Body of pancreas (tissue), 4 donors: ENCODE results near the gene NACA2.

Experiments
- POLR2A ChIP-seq, 3 donors: fragments of 450-650 bp; IDR thresholded peaks; one replicate each; pipeline ENCODE4 v1.6.1; 2016; ENCODE audit warnings: antibody characterized with exemption in 3 of 3, mild to moderate bottlenecking in 2 of 3
- TF ChIP-seq, protein P1 (sequence below), 7 experiments: fragments of 450-650 bp in 4 of 7; fragments of 200-600 bp in 3 of 7; sonication (generic) in 3 of 7; IDR thresholded peaks; one replicate each; pipeline ENCODE4 v1.5.1; 2016 to 2019; ENCODE audit warnings: antibody characterized with exemption in 7 of 7

DNA sequence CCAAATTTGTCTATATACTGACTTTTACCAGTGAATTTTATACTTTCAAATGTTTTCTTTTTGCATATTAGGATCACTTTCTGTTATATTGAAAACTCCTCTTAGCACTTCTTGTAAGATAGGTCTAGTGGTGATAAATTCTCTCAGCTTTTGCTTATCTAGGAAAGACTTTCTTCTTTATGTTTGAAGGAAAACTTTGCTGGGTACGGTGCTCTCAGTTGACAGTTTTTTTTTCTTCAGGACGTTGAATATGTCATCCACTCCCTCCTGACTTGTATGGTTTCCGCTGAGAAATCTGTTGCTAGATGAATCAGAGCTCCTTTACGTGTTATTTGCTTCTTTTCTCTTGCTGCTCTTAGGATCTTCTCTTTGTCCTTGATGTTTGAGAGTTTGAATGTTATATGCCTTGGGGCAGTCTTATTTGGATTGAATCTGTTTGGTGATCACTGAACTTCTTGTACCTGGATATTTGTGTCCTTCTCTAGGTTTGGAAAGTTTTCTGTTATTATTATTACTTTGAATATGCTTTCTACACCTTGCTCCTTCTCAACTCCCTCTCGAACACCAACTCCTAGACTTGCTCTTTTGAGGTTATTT is 44.0 kb upstream of the NACA2 start:
- no peak for TF ChIP-seq POLR2A (IDR thresholded peaks at IDR 0.05)
- TF ChIP-seq, protein P1, sequence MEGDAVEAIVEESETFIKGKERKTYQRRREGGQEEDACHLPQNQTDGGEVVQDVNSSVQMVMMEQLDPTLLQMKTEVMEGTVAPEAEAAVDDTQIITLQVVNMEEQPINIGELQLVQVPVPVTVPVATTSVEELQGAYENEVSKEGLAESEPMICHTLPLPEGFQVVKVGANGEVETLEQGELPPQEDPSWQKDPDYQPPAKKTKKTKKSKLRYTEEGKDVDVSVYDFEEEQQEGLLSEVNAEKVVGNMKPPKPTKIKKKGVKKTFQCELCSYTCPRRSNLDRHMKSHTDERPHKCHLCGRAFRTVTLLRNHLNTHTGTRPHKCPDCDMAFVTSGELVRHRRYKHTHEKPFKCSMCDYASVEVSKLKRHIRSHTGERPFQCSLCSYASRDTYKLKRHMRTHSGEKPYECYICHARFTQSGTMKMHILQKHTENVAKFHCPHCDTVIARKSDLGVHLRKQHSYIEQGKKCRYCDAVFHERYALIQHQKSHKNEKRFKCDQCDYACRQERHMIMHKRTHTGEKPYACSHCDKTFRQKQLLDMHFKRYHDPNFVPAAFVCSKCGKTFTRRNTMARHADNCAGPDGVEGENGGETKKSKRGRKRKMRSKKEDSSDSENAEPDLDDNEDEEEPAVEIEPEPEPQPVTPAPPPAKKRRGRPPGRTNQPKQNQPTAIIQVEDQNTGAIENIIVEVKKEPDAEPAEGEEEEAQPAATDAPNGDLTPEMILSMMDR (IDR thresholded peaks at IDR 0.05), result no peak
